GM18511 (cell line): Measurements from ENCODE around the gene TERB1.

Experiments
- ATAC-seq: cut with Tn5 transposase; IDR thresholded peaks from one replicate; pipeline ENCODE4 v1.9.1; 2021; ENCODE audit warnings: mild to moderate bottlenecking, moderate library complexity; ENCODE audit not compliant: unreplicated experiment

The TERB1 gene

GRCh38 chr16:66801320-66802105 is at the start of gene TERB1:
TERB1 (minus strand) TSS chr16:66801584; CDS start chr16:66796798, 4,786 bp downstream.
- no peak for ATAC-seq

- no peak for ATAC-seq
These were observed 48.9 kb upstream of the TERB1 start for GRCh38 chr16:66850115-66850815.

- ATAC-seq = no peak
These were observed 48.2 kb upstream of the TERB1 start for GRCh38 chr16:66849549-66849948.

GRCh38 chr16:66849021-66849420 is 47.6 kb upstream of the TERB1 start:
- no peak for ATAC-seq

- no peak for ATAC-seq
These were observed 46.8 kb upstream of the TERB1 start for GRCh38 chr16:66848172-66848571.

- no peak for ATAC-seq
These were observed 46.2 kb upstream of the TERB1 start for GRCh38 chr16:66847533-66848067.

- no peak for ATAC-seq
These were observed 45.4 kb upstream of the TERB1 start for GRCh38 chr16:66846831-66847230.

- ATAC-seq = no peak
These were observed 44.9 kb upstream of the TERB1 start for GRCh38 chr16:66846266-66846665.

GRCh38 chr16:66845791-66846221 is 44.4 kb upstream of the TERB1 start:
- ATAC-seq = no peak

GRCh38 chr16:66845080-66845410 is 43.7 kb upstream of the TERB1 start:
- ATAC-seq = no peak

- ATAC-seq = no peak
These were observed 43.1 kb upstream of the TERB1 start, which contains the start of gene CA7 for GRCh38 chr16:66844342-66845079. CA7 (plus strand) TSS chr16:66844414; CDS start chr16:66844488, 74 bp downstream.

GRCh38 chr16:66844009-66844341 is 42.6 kb upstream of the TERB1 start:
- no peak for ATAC-seq

- no peak for ATAC-seq
These were observed 41.8 kb upstream of the TERB1 start for GRCh38 chr16:66843191-66843590.

GRCh38 chr16:66842765-66843164 is 41.4 kb upstream of the TERB1 start:
- no peak for ATAC-seq

- no peak for ATAC-seq
These were observed 40.0 kb upstream of the TERB1 start for GRCh38 chr16:66841366-66841765.

- no peak for ATAC-seq
These were observed 39.5 kb upstream of the TERB1 start for GRCh38 chr16:66840883-66841282.

- ATAC-seq = no peak
These were observed 33.4 kb upstream of the TERB1 start for GRCh38 chr16:66834746-66835145.

GRCh38 chr16:66832661-66833305 is 31.4 kb upstream of the TERB1 start:
- ATAC-seq = no peak

- ATAC-seq = no peak
These were observed 30.8 kb upstream of the TERB1 start for GRCh38 chr16:66832190-66832589.

- ATAC-seq = peak; percentile 92
These were observed 29.3 kb upstream of the TERB1 start, which contains the start of gene NAE1 for GRCh38 chr16:66830422-66831404. NAE1 (minus strand) TSS chr16:66830976; CDS start chr16:66830899, 77 bp downstream.
